ENCODE measurements around the gene RARB. TPM values are rescaled to one million over a fixed set of nuclear protein-coding genes. Genes with fewer than 3 reads are reported as not detected.

RARB gene
- total and polyA plus RNA-seq, 3 donors from 2014 or later: 0.63 to 1.5 (median 0.99) TPM

DNA sequence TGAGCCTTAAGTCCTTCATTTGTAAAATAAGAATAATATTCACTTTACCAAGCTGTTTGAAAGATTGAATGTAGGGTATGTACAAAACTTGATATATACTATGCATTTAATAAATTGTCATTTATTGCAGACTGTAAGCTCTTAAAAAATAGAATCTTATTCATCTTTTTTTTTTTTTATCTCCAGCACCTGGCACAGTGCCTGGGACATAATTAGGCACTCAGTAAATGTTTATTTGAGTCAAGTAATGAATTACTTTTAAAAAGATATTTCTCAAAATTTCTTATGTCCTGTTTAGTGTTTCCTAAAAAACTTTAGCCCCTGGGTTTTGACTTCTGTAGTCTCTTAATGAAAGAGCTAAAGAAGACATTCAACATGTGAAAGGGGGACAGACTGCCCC, 164.9 kb downstream of the RARB start:
- TF ChIP-seq POLR2A (IDR thresholded peaks at IDR 0.05): no peak
- TF ChIP-seq, protein P1, sequence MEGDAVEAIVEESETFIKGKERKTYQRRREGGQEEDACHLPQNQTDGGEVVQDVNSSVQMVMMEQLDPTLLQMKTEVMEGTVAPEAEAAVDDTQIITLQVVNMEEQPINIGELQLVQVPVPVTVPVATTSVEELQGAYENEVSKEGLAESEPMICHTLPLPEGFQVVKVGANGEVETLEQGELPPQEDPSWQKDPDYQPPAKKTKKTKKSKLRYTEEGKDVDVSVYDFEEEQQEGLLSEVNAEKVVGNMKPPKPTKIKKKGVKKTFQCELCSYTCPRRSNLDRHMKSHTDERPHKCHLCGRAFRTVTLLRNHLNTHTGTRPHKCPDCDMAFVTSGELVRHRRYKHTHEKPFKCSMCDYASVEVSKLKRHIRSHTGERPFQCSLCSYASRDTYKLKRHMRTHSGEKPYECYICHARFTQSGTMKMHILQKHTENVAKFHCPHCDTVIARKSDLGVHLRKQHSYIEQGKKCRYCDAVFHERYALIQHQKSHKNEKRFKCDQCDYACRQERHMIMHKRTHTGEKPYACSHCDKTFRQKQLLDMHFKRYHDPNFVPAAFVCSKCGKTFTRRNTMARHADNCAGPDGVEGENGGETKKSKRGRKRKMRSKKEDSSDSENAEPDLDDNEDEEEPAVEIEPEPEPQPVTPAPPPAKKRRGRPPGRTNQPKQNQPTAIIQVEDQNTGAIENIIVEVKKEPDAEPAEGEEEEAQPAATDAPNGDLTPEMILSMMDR (IDR thresholded peaks at IDR 0.05): no peak
- Histone ChIP-seq H3K9me3 (no peaks in the 10 kb centered on the region), H3K27ac (no peak overlapping the region), H3K4me3 (no peak overlapping the region), H3K27me3 (no peaks in the 10 kb centered on the region), H3K4me1 (peaks cover 10% of the 10 kb centered on the region), H3K36me3 (ENCODE audit: low read depth, missing control alignments) (no peaks in the 10 kb centered on the region)
- intact Hi-C loops (cut with DNase I; ENCODE audit: low total_unique reads): no loop called here
- no peak for DNase-seq

DNA sequence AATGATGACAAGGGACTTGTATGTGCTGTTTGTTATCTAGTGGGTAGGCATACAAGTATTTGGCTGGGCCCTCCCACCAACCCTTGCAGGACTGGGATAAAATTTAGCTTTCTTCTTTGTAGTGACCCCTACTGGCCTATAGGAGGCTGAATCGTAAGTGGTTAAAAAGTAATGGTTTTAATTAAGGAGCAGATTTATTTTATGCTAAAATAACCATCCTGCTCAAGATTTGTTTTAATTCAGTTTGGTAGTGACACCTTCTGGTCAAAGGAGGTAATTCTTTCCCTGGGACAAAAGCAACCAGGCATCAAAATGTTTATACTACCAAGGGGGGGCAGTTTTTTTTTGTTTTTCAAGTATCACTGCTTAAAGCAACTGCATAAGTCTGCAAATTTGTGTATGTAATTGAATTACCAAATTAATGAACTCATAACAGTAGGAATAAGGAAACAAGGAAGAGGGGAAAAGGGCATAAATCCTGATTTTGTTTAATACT, 166.0 kb downstream of the RARB start:
- H3K36me3 ChIP-seq (ENCODE audit: low read depth, missing control alignments): no peaks in the 10 kb centered on the region
- TF ChIP-seq, protein P1 (IDR thresholded peaks at IDR 0.05): peak; percentile 59 to 87 (median 73)
- no peak for TF ChIP-seq POLR2A (IDR thresholded peaks at IDR 0.05)
- peaks cover 10% of the 10 kb centered on the region for H3K4me1 ChIP-seq
- intact Hi-C loops (cut with DNase I; ENCODE audit: low total_unique reads): no loop called here
- DNase-seq: no peak
- WGBS, 2 donors: 9 to 15% methylated on average over 1 of the region's 1 CpG
- H3K27ac ChIP-seq: no peak overlapping the region
- no peaks in the 10 kb centered on the region for H3K9me3 ChIP-seq
- no peaks in the 10 kb centered on the region for H3K27me3 ChIP-seq
- H3K4me3 ChIP-seq: no peak overlapping the region

DNA sequence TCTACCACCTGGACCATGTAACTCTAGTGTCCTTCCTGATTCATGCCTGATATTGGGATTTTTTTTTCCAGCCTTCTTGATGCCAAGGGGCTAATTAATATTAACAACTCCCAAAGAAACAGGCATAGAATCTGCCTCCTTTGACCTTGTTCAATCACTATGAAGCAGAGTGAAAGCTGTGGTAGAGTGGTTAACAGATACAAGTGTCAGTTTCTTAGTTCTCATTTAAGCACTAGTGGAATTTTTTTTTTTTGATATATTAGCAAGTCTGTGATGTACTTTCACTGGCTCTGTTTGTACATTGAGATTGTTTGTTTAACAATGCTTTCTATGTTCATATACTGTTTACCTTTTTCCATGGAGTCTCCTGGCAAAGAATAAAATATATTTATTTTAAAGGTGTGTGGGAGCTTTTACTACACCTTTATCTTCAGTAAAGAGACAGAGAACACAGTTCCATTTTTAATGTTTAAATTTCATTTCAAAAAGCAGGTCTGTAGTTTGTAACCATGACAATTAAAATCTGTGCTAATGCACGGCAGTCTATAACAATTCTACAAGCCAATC, 169.6 kb downstream of the RARB start:
- Histone ChIP-seq H3K9me3 (no peaks in the 10 kb centered on the region), H3K4me3 (no peak overlapping the region), H3K36me3 (ENCODE audit: low read depth, missing control alignments) (no peaks in the 10 kb centered on the region), H3K27ac (no peak overlapping the region), H3K4me1 (peaks cover 5% of the 10 kb centered on the region), H3K27me3 (no peaks in the 10 kb centered on the region)
- WGBS, 2 donors: 89 to 90% methylated on average over 1 of the region's 1 CpG
- DNase-seq: no peak
- TF ChIP-seq POLR2A (IDR thresholded peaks at IDR 0.05): no peak
- TF ChIP-seq, protein P1 (IDR thresholded peaks at IDR 0.05): no peak
- intact Hi-C loops (cut with DNase I; ENCODE audit: low total_unique reads): no loop called here

DNA sequence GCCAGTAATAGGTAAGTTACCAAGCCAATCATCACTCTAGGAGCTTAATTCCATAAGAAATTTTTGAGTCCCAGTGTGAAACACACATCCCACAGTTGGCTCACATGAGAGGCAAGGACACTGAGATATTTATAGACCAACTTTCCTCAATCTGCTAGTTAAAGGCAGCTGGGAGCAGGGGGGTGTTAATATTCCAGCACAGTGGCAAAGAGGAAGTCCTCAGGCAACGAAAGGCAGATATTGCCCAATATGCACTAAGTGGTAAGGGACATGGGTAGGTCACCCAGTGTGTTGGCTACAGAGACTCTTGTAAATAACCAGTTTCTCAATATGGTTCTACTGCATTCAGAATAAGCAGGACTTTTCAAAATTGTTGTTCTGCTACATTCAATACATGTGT, 175.6 kb downstream of the RARB start:
- no peak for DNase-seq
- intact Hi-C loops (cut with DNase I; ENCODE audit: low total_unique reads): no loop called here
- TF ChIP-seq POLR2A (IDR thresholded peaks at IDR 0.05): no peak
- TF ChIP-seq, protein P1 (IDR thresholded peaks at IDR 0.05): no peak
- Histone ChIP-seq H3K27ac (no peak overlapping the region), H3K4me1 (no peaks in the 10 kb centered on the region), H3K9me3 (no peaks in the 10 kb centered on the region), H3K36me3 (ENCODE audit: low read depth, missing control alignments) (no peaks in the 10 kb centered on the region), H3K4me3 (no peak overlapping the region), H3K27me3 (no peaks in the 10 kb centered on the region)
- WGBS, 2 donors: 50 to 56% methylated on average over 1 of the region's 1 CpG
